Activated naive CD4-positive, alpha-beta T cell (primary cell): Measurements from ENCODE around the gene PRPF6.
A peak's percentile ranks its signal among the peaks of the same experiment; 100 is the strongest.

Experiments
- DNase-seq, 4 experiments: peaks; one replicate each; lab custom pipeline; 2025; lab: John Stamatoyannopoulos, UW

The PRPF6 gene

GRCh38 chr20:64064145-64064698, 83.3 kb downstream of the PRPF6 start:
- no peak for DNase-seq

GRCh38 chr20:64065062-64065973, 84.4 kb downstream of the PRPF6 start:
- peak in 1 of 4 experiments; percentile 15 for DNase-seq

GRCh38 chr20:64065974-64066343, 85.0 kb downstream of the PRPF6 start:
- DNase-seq, result peak in 1 of 4 experiments; percentile 25

GRCh38 chr20:64067005-64067632, 86.2 kb downstream of the PRPF6 start:
- no peak for DNase-seq

- no peak for DNase-seq
Measured at GRCh38 chr20:64067733-64068307, 86.9 kb downstream of the PRPF6 start.

- no peak for DNase-seq
Measured at GRCh38 chr20:64068386-64069208, 87.7 kb downstream of the PRPF6 start.

GRCh38 chr20:64069209-64069613, 88.3 kb downstream of the PRPF6 start:
- no peak for DNase-seq

- DNase-seq, result peak in 1 of 4 experiments; percentile 10
Measured at GRCh38 chr20:64069614-64070243, 88.8 kb downstream of the PRPF6 start.

- DNase-seq, result no peak
Measured at GRCh38 chr20:64070244-64070993, 89.5 kb downstream of the PRPF6 start.

GRCh38 chr20:64071341-64072332, 90.7 kb downstream of the PRPF6 start:
- DNase-seq, result no peak

GRCh38 chr20:64072498-64073063, 91.6 kb downstream of the PRPF6 start:
- no peak for DNase-seq

- no peak for DNase-seq
Measured at GRCh38 chr20:64073476-64074183, 92.7 kb downstream of the PRPF6 start.

- DNase-seq, result no peak
Measured at GRCh38 chr20:64074184-64074789, 93.4 kb downstream of the PRPF6 start.

- no peak for DNase-seq
Measured at GRCh38 chr20:64074963-64075362, 94.0 kb downstream of the PRPF6 start.

- no peak for DNase-seq
Measured at GRCh38 chr20:64075556-64075955, 94.6 kb downstream of the PRPF6 start.

GRCh38 chr20:64076061-64076997, 95.4 kb downstream of the PRPF6 start:
- no peak for DNase-seq

GRCh38 chr20:64077094-64077493, 96.2 kb downstream of the PRPF6 start:
- DNase-seq, result peak in 1 of 4 experiments; percentile 17
